ENCODE data around the gene TMED9.

TMED9 gene

DNA sequence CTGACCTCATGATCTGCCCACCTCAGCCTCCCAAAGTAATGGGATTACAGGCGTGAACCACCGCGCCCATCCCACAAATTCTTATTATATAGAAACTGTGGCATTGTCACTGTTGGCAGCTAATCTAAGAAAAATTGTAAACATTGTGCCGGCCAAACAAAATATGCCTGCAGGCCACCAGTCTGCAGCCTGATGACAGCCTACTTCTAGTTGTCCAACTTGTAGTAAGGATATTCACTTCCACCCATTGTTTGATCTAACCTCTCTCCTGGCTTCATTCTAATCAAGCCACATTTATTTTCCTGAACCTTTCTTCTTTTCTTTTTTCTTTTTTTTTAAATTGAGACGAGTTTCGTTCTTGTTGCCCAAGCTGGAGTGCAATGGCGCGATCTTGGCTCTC, 13.7 kb upstream of the TMED9 start:
- DNase-seq (ENCODE audit: low spot score): no peak

GRCh38 chr5:177588413-177588909, 3.5 kb upstream of the TMED9 start:
- DNase-seq (ENCODE audit: low spot score): no peak

GRCh38 chr5:177590406-177590805, 1.6 kb upstream of the TMED9 start:
- DNase-seq (ENCODE audit: low spot score): no peak

GRCh38 chr5:177591690-177592009, 353 bp upstream of the TMED9 start:
- no peak for DNase-seq (ENCODE audit: low spot score)

DNA sequence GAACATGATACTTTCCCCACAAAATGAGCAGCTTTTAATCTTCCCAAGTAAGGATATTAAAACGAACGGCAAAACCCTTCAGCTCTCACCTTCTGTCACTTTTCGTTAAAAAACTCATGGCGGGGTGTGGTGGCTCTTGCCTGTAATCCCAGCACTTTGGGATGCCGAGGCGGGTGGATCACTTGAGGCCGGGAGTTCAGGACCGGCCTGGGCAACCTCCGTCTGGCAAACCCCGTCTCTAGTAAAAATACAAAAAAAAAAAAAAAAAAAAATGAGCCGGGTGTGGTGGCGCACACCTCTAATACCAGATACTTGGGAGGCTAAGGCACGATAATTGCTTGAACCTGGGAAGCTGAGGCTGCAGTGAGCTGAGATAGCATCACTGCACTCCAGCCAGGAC, 902 bp downstream of the TMED9 start:
- no peak for DNase-seq (ENCODE audit: low spot score)

GRCh38 chr5:177593511-177593910, 1.5 kb downstream of the TMED9 start:
- DNase-seq (ENCODE audit: low spot score): no peak

GRCh38 chr5:177594071-177594470, 2.1 kb downstream of the TMED9 start:
- no peak for DNase-seq (ENCODE audit: low spot score)

GRCh38 chr5:177595026-177595585, 3.1 kb downstream of the TMED9 start:
- no peak for DNase-seq (ENCODE audit: low spot score)

DNA sequence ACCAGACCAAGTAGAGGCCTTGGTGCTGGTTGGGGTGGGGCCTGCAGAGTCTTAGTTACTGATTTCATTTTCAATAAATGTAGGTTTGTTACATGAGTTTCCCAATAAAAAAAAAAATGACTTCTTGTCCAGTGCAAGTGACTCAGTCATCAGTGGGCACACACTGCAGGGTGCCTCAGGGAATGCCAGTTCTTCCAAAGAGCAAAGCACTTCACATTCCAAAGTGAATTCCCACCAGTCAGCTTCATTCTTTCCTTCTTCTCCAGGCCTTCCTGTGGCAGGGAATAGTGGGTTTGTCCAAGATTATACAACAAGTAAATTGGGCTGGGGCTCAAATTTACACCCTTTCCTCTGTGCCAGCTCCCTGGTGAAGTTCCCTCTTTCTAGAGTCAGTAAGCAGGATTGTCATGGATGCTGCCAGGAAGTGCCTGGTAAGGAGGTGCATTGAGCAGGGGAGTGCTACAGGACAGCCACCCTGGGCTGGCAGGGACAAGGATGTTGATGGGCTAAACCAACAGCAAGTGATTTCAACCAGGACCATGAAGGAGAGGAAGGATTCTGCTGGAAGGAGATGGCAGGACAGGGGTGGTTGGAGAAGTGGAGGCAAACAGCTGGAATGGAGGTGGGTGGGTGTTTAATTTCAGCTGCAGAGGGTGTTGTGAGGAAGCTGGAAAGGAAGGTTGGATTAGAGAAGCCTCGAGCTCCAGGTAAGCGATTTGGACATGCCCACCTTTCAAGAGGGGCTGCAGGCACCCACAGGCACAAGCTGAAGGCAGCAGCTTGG, 4.2 kb downstream of the TMED9 start:
- DNase-seq (ENCODE audit: low spot score): no peak

DNA sequence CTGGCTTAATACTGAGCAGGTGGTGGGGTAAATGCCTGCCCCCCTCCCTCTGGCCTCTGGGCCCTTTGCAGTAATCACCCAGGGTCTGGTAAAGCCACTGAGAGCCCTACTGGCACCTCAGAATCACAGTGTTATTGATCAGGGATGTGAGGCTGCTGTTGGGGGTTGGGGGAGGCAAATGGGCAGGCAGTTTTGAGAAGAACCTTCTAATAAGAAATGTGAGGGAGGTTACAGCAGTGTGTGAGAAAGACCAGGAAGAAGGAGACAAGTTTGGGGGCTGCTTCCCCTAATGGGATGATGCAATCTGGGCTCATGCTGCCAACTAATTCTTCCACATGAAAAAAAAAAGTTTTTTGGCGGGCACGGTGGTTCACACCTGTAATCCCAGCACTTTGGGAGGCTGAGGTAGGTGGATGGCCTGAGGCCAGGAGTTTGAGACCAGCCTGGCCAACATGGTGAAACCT, 4.8 kb downstream of the TMED9 start:
- no peak for DNase-seq (ENCODE audit: low spot score)

- DNase-seq (ENCODE audit: low spot score): no peak
These were observed 6.5 kb downstream of the TMED9 start for GRCh38 chr5:177598477-177598876.

DNA sequence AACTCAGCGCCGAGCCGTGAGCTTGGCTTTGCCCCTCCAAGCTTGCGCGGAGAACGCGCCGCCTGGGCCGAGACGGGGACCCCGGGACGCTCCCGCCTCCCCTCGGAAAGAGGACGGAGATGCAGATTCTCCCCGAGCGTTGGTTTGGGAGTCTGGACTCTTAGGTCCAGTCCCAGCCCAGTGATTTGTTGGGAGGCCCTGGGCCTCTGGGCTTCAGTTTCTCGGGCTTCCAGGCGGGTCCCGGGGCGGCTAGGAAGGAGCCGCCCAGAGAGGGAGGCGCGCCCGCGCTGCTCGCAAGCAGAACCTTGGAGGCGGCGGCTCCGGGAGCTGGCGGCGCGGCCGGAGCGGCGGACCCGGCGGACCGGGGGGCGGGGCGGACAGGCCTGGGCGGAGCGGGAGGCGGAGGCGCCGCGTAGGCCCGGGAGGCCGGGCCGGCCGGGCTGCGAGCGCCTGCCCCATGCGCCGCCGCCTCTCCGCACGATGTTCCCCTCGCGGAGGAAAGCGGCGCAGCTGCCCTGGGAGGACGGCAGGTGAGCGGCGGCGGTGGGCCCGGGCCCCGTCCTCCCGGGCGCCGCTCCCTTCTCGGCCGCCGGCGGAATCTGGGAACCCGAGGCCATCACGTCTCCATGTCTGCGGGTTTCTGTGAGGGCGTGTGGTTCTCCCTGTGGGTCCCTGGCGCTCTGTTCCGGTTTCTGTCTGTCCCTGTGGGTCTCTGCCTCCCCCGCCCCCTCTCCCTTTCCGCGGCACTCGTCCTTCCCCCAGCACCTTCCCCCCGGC, 7.9 kb downstream of the TMED9 start, which contains the start of gene B4GALT7:
TSS of gene B4GALT7 (plus strand) at position 402 of the 777 bp plus-strand sequence. CDS start at position 481, 79 bp downstream.
- peak; percentile 95 for DNase-seq (ENCODE audit: low spot score)

DNA sequence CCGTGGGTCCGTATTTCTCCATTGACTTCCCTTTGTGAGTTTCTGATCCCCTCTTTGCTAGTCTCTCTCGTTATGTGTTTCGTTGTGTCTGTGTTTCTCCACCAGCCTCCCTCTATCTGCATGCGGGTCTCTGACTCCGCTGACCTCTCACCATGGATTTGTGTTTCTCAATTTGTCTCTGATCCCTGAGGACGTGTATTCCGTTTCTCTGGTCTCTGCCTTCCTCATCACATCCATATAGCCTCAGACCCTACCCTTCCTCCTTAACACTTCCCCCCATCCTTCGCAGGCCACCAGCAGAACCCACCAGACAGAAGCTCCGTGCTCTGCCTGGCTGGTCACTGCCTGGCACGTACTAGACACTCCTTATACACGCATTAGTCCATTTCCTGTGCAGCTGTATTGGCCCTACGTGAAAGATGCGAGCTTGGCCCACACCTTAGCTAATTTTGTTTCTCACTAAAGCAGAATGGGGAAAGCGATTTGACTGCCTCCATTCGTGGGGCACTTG, 8.6 kb downstream of the TMED9 start:
- DNase-seq (ENCODE audit: low spot score): no peak

GRCh38 chr5:177601126-177601525, 9.1 kb downstream of the TMED9 start:
- DNase-seq (ENCODE audit: low spot score): no peak

DNA sequence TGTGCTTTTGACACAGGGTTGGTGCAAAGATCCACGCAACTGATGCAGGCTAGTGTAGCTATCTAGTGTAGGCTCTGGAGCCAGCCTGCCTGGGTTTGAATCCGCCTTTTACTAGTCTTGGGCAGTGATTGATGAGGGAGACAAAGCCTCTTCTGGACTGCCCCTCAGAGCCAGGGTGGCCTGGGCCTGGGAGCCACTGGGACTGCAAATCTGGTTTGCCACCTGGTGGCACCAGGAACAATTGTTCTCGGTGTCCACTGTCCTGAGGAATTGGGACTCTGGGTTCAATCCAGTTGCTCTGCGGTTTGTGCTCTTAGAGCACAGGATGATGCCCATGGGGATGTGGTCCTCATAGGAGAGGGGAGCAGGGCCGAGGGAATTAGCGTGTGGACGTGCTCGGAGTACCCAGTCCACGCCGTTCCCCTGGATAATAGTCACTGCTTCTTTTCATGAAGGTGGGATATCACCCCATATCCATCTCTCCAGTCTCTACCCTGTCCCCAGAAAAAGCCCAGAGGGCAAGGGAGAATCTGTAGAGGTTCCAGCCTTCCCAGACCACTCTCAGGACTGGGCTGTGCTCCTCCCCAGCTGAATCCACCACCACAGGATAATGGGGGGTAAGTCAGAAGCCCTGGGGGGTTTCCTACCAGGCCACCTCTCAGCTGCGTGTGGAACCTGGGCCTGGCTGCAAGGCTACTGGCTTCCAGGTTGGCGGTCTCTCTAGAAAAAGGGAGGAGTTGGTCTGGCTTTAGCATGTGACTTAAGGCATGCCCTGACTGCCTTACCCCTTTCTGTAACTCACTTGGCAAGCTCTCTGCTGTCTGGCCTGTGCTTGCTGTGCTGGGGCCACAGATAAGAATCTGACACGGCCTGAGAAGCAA, 9.8 kb downstream of the TMED9 start:
- no peak for DNase-seq (ENCODE audit: low spot score)

GRCh38 chr5:177602458-177602830, 10.4 kb downstream of the TMED9 start:
- DNase-seq (ENCODE audit: low spot score): no peak

DNA sequence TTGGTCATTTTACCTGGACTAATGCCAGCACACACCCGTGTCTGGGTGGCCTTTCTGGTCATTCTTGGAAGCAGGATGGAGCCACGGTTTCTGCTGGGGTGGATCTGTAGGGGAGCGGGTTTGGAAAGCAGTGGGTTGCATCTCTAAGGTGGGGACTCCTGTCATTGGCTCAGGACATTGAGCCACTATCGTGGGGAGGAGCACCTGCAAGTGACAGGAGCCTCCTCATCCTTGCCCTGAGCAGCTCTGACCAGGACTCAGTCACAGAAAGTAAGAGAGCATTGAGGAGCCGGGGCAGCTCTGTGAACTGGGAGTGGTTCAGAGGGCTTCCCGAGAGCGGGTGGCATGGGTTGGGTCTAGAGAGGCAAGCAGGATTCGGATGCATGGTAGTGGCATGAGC, 11.6 kb downstream of the TMED9 start:
- DNase-seq (ENCODE audit: low spot score): no peak

DNA sequence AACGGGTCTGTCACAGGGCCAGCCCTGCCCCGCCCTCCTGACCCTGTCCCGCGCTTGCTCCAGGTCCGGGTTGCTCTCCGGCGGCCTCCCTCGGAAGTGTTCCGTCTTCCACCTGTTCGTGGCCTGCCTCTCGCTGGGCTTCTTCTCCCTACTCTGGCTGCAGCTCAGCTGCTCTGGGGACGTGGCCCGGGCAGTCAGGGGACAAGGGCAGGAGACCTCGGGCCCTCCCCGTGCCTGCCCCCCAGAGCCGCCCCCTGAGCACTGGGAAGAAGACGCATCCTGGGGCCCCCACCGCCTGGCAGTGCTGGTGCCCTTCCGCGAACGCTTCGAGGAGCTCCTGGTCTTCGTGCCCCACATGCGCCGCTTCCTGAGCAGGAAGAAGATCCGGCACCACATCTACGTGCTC, 12.1 kb downstream of the TMED9 start:
- no peak for DNase-seq (ENCODE audit: low spot score)

GRCh38 chr5:177604656-177605055, 12.7 kb downstream of the TMED9 start:
- DNase-seq (ENCODE audit: low spot score): no peak

GRCh38 chr5:177605078-177605477, 13.1 kb downstream of the TMED9 start:
- DNase-seq (ENCODE audit: low spot score): no peak

- no peak for DNase-seq (ENCODE audit: low spot score)
These were observed 13.7 kb downstream of the TMED9 start for GRCh38 chr5:177605667-177606066.
